ENCODE results near the gene CHCHD6.

Gene CHCHD6

GRCh38 chr3:126668450-126669401 lies 35.3 kb upstream of the CHCHD6 start:
- Histone ChIP-seq H3K79me2 (ENCODE audit: insufficient read depth, low read length) (no peaks in the 10 kb centered on the region), H3K4me2 (ENCODE audit: low read depth, low read length, poor library complexity, severe bottlenecking) (no peak overlapping the region), H3F3A (ENCODE audit: insufficient read depth) (no peaks in the 10 kb centered on the region), H2AFZ (ENCODE audit: low read depth, low read length, severe bottlenecking) (no peak overlapping the region), H3K9ac (ENCODE audit: low read length) (no peak overlapping the region), H3K36me3 (ENCODE audit: low read length) (peaks cover 1% of the 10 kb centered on the region; the same call in 1 of the 2 replicates), H3K9me3 (ENCODE audit: insufficient read depth, low read length) (no peaks in the 10 kb centered on the region), H3K27ac (ENCODE audit: low read depth, low read length) (no peak overlapping the region), H3K27me3 (ENCODE audit: low read length) (no peaks in the 10 kb centered on the region), H3K9me2 (replicated peaks; ENCODE audit: insufficient read depth, low read length) (no peaks in the 10 kb centered on the region), H3K4me3 (ENCODE audit: insufficient read depth, low read length, poor library complexity, severe bottlenecking) (no peak overlapping the region), H4K20me1 (ENCODE audit: low read depth, low read length) (no peaks in the 10 kb centered on the region)
- TF ChIP-seq, protein P1, sequence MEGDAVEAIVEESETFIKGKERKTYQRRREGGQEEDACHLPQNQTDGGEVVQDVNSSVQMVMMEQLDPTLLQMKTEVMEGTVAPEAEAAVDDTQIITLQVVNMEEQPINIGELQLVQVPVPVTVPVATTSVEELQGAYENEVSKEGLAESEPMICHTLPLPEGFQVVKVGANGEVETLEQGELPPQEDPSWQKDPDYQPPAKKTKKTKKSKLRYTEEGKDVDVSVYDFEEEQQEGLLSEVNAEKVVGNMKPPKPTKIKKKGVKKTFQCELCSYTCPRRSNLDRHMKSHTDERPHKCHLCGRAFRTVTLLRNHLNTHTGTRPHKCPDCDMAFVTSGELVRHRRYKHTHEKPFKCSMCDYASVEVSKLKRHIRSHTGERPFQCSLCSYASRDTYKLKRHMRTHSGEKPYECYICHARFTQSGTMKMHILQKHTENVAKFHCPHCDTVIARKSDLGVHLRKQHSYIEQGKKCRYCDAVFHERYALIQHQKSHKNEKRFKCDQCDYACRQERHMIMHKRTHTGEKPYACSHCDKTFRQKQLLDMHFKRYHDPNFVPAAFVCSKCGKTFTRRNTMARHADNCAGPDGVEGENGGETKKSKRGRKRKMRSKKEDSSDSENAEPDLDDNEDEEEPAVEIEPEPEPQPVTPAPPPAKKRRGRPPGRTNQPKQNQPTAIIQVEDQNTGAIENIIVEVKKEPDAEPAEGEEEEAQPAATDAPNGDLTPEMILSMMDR (IDR thresholded peaks at IDR 0.05; ENCODE audit: insufficient read depth, low read length, poor library complexity, severe bottlenecking), result no peak
- TF ChIP-seq EZH2phosphoT487 (conservative IDR thresholded peaks at IDR 0.05; ENCODE audit: low read length), result no peak

DNA sequence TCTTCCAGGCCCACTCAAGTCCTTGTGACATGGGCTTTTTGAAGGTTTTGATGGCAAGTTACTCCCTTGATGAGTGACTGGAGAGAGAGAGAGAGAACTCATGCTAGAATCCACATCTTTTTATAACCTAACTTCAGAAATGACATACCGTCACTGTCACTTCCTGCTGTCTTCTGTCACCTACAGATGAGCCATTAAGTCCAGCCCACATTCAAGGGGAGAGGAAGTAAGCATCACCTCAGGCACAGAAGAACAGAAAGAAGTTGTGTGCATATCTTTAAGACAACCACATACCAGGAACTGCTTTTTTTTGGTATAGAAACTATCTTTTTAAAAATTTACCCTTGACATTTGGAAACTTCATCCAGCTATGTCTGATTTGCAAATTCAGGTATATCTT lies 32.5 kb upstream of the CHCHD6 start:
- no peaks in the 10 kb centered on the region for H3K27me3 ChIP-seq (ENCODE audit: low read length)
- peaks cover 5% of the 10 kb centered on the region; the same call in 1 of the 2 replicates for H3K36me3 ChIP-seq (ENCODE audit: low read length)
- H3K9me2 ChIP-seq (replicated peaks; ENCODE audit: insufficient read depth, low read length), result no peaks in the 10 kb centered on the region
- H3K4me3 ChIP-seq (ENCODE audit: insufficient read depth, low read length, poor library complexity, severe bottlenecking), result peak overlapping the region; percentile 27
- H4K20me1 ChIP-seq (ENCODE audit: low read depth, low read length), result no peaks in the 10 kb centered on the region
- H3K4me2 ChIP-seq (ENCODE audit: low read depth, low read length, poor library complexity, severe bottlenecking), result peak overlapping the region; percentile 71
- TF ChIP-seq, protein P1 (IDR thresholded peaks at IDR 0.05; ENCODE audit: insufficient read depth, low read length, poor library complexity, severe bottlenecking), result no peak
- TF ChIP-seq EZH2phosphoT487 (conservative IDR thresholded peaks at IDR 0.05; ENCODE audit: low read length), result no peak
- no peaks in the 10 kb centered on the region for H3K9me3 ChIP-seq (ENCODE audit: insufficient read depth, low read length)
- no peaks in the 10 kb centered on the region for H3F3A ChIP-seq (ENCODE audit: insufficient read depth)
- no peaks in the 10 kb centered on the region for H3K79me2 ChIP-seq (ENCODE audit: insufficient read depth, low read length)
- peak overlapping the region; percentile 55 for H3K27ac ChIP-seq (ENCODE audit: low read depth, low read length)
- peak overlapping the region; percentile 92 for H2AFZ ChIP-seq (ENCODE audit: low read depth, low read length, severe bottlenecking)
- H3K9ac ChIP-seq (ENCODE audit: low read length), result peak overlapping the region; percentile 44

DNA sequence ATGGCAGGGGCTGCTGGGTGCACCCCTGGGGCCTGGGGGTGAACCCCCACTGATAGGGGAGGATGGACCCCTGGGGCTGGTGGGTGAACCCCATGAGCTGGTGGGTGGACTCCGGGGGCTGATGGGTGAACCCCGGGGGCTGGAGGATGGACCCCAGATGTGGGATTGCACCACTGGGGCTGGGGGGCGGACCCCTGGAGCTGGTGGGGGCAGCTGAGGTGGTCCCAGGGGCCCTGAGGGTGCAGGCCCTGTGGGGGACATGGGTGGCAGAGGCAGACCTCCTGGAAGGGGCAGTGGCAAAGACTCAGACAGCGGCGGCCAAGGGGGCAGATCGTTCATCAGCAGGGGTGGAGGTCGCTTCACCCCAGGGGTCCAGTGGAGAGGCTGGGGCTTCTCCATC lies 31.7 kb upstream of the CHCHD6 start:
- Histone ChIP-seq H3K36me3 (ENCODE audit: low read length) (peaks cover 5% of the 10 kb centered on the region; the same call in 1 of the 2 replicates), H3K4me2 (ENCODE audit: low read depth, low read length, poor library complexity, severe bottlenecking) (peak overlapping the region; percentile 71), H2AFZ (ENCODE audit: low read depth, low read length, severe bottlenecking) (no peak overlapping the region), H3K27me3 (ENCODE audit: low read length) (no peaks in the 10 kb centered on the region), H3K27ac (ENCODE audit: low read depth, low read length) (no peak overlapping the region), H3K9ac (ENCODE audit: low read length) (0 out of 2 replicates have a peak overlapping the region, but pooled peaks have one; percentile 13), H3K4me3 (ENCODE audit: insufficient read depth, low read length, poor library complexity, severe bottlenecking) (no peak overlapping the region), H3K79me2 (ENCODE audit: insufficient read depth, low read length) (no peaks in the 10 kb centered on the region), H3F3A (ENCODE audit: insufficient read depth) (no peaks in the 10 kb centered on the region), H4K20me1 (ENCODE audit: low read depth, low read length) (no peaks in the 10 kb centered on the region), H3K9me3 (ENCODE audit: insufficient read depth, low read length) (no peaks in the 10 kb centered on the region), H3K9me2 (replicated peaks; ENCODE audit: insufficient read depth, low read length) (no peaks in the 10 kb centered on the region)
- TF ChIP-seq, protein P1 (IDR thresholded peaks at IDR 0.05; ENCODE audit: insufficient read depth, low read length, poor library complexity, severe bottlenecking), result no peak
- no peak for TF ChIP-seq EZH2phosphoT487 (conservative IDR thresholded peaks at IDR 0.05; ENCODE audit: low read length)
